HepG2 (cell line): ENCODE data around the gene MTHFD1L. TPM values are rescaled to one million over a fixed set of nuclear protein-coding genes. Genes with fewer than 3 reads are reported as not detected.

Experiments
- ATAC-seq: fragments of 200-7000 bp; cut with Tn5 transposase; 3 replicates; pipeline ENCODE4 v1.9.1; 2020; ENCODE audit warnings: mild to moderate bottlenecking, moderate library complexity
- BruUV-seq: library from RNA; stranded (reverse); fragments of 400-500 nt; replicated peaks from 2 replicates; lab custom pipeline; 2021; lab: Mats Ljungman, UMichigan
- CTCF ChIA-PET: fragments of 300-600 bp; formaldehyde crosslinking; extraction: SDS; loops from one replicate; lab custom pipeline; 2021; ENCODE audit warnings: low total read pairs, inconsistent platforms, low intra/inter-chr PET ratio; lab: Yijun Ruan, JAX
- POLR2A ChIA-PET: fragments of 350-600 bp; sonication (Branson Sonifier 250); formaldehyde crosslinking; loops from one replicate; lab custom pipeline; 2020; ENCODE audit warnings: antibody characterized with exemption, inconsistent platforms; lab: Yijun Ruan, JAX
- DNase-seq: peaks from one replicate; pipeline ENCODE4 v3.0.0-alpha.2; 2015; ENCODE audit warnings: low spot score
- FAIRE-seq: peaks from 3 replicates; lab custom pipeline; 2011; peaks lifted over from hg19 to GRCh38; lab: Jason Lieb, UNC
- H2AFZ ChIP-seq: one replicate; pipeline ENCODE4 v1.6.1; 2011; ENCODE audit warnings: low read length, inconsistent platforms
- H3K27ac ChIP-seq: fragments of 300-600 bp; 3 replicates; pipeline ENCODE4 v1.8.0; 2011; ENCODE audit warnings: mixed run types, mild to moderate bottlenecking, mixed read lengths, low read length, inconsistent platforms; ENCODE audit not compliant: insufficient read depth; ENCODE audit errors: extremely low read length
- H3K27me3 ChIP-seq, 2 experiments: fragments of 200-600 bp in 1 of 2; 2 replicates in 1 of 2; 3 replicates in 1 of 2; pipeline versions ENCODE4 v1.6.0 to v1.8.0; 2011; ENCODE audit warnings: low read length in 2 of 2, mild to moderate bottlenecking in 2 of 2, moderate library complexity in 2 of 2, inconsistent platforms in 1 of 2; ENCODE audit not compliant: insufficient read depth in 2 of 2, control insufficient read depth in 1 of 2
- H3K36me3 ChIP-seq, 2 experiments: fragments of 200-600 bp in 1 of 2; replicated peaks in 1 of 2; 2 replicates in 1 of 2; 3 replicates in 1 of 2; pipeline versions ENCODE4 v1.5.1 to v1.8.0; 2011; ENCODE audit warnings: low read length in 2 of 2, inconsistent platforms in 1 of 2; ENCODE audit not compliant: insufficient read depth in 2 of 2, control insufficient read depth in 1 of 2
- H3K4me1 ChIP-seq: 2 replicates; pipeline ENCODE4 v1.5.1; 2012; ENCODE audit warnings: low read length, inconsistent platforms; ENCODE audit not compliant: insufficient read depth
- H3K4me2 ChIP-seq: 2 replicates; pipeline ENCODE4 v1.6.0; 2011; ENCODE audit warnings: low read depth, low read length, inconsistent platforms
- H3K4me3 ChIP-seq, 3 experiments: fragments of 200-600 bp in 1 of 3; sonication (generic), shearing (Covaris generic) in 1 of 3; replicated peaks in 1 of 3; 2 replicates each; pipeline ENCODE4 v1.5.1; 2011 to 2016; ENCODE audit warnings: low read length in 3 of 3, inconsistent platforms in 2 of 3, low read depth in 2 of 3, mild to moderate bottlenecking in 2 of 3, control low read depth in 1 of 3, mixed read lengths in 1 of 3; ENCODE audit not compliant: insufficient read depth in 1 of 3
- H3K79me2 ChIP-seq: one replicate; pipeline ENCODE4 v1.6.1; 2011; ENCODE audit warnings: low read length, inconsistent platforms; ENCODE audit not compliant: insufficient read depth
- H3K9ac ChIP-seq: 2 replicates; pipeline ENCODE4 v1.6.0; 2011; ENCODE audit warnings: mild to moderate bottlenecking, low read depth, low read length, inconsistent platforms; ENCODE audit not compliant: insufficient read depth
- H3K9me3 ChIP-seq: 2 replicates; pipeline ENCODE4 v1.5.1; 2012; ENCODE audit warnings: mild to moderate bottlenecking, low read length
- H4K20me1 ChIP-seq: 2 replicates; pipeline ENCODE4 v1.6.0; 2011; ENCODE audit warnings: inconsistent platforms, mild to moderate bottlenecking, low read length, moderate library complexity; ENCODE audit not compliant: insufficient read depth
- MAF1 ChIP-seq: sonication (generic); formaldehyde crosslinking; IDR thresholded peaks from 2 replicates; pipeline ENCODE4 v1.5.0; 2020; ENCODE audit warnings: missing genetic modification reagents, borderline replicate concordance
- POLR2G ChIP-seq: fragments of 200-400 bp; formaldehyde crosslinking; IDR thresholded peaks from 2 replicates; pipeline ENCODE4 v1.6.1; 2018; ENCODE audit warnings: mild to moderate bottlenecking, low read depth, low read length, moderate library complexity
- SOX5 ChIP-seq: IDR thresholded peaks from 2 replicates; pipeline ENCODE4 v1.6.1; 2016; ENCODE audit warnings: borderline replicate concordance
- SP4 ChIP-seq: sonication (generic); formaldehyde crosslinking; IDR thresholded peaks from 2 replicates; pipeline ENCODE4 v1.8.1; 2023; ENCODE audit warnings: mild to moderate bottlenecking, missing genetic modification reagents
- STAT5B ChIP-seq: sonication (generic); formaldehyde crosslinking; IDR thresholded peaks from 2 replicates; pipeline ENCODE4 v1.4.0; 2020; ENCODE audit warnings: missing genetic modification reagents
- TAF15 ChIP-seq: fragments of 200-400 bp; formaldehyde crosslinking; IDR thresholded peaks from one replicate; pipeline ENCODE4 v1.6.1; 2018; ENCODE audit warnings: mild to moderate bottlenecking, low read depth, low read length; ENCODE audit not compliant: poor library complexity, severe bottlenecking
- ZBTB21 ChIP-seq: sonication (generic); formaldehyde crosslinking; IDR thresholded peaks from 2 replicates; pipeline ENCODE4 v1.4.0; 2020; ENCODE audit warnings: missing genetic modification reagents
- ZEB1 ChIP-seq: IDR thresholded peaks from 2 replicates; pipeline ENCODE4 v1.6.1; 2012; ENCODE audit warnings: mild to moderate bottlenecking, low read depth, inconsistent platforms; ENCODE audit not compliant: insufficient replicate concordance
- ZKSCAN8 ChIP-seq: IDR thresholded peaks from 2 replicates; pipeline ENCODE4 v1.6.1; 2016; ENCODE audit warnings: borderline replicate concordance, missing genetic modification reagents, missing compliant biosample characterization
- ZNF232 ChIP-seq: sonication (generic); formaldehyde crosslinking; IDR thresholded peaks from 2 replicates; pipeline ENCODE4 v1.4.0; 2020; ENCODE audit warnings: missing genetic modification reagents, borderline replicate concordance
- ZNF337 ChIP-seq: sonication (generic); formaldehyde crosslinking; IDR thresholded peaks from 2 replicates; pipeline ENCODE4 v1.5.1; 2020; ENCODE audit warnings: missing genetic modification reagents, low read depth, mild to moderate bottlenecking, borderline replicate concordance
- ZNF34 ChIP-seq: sonication (generic); formaldehyde crosslinking; IDR thresholded peaks from 2 replicates; pipeline ENCODE4 v1.4.0; 2020; ENCODE audit warnings: mild to moderate bottlenecking, missing genetic modification reagents, borderline replicate concordance
- ZNF557 ChIP-seq: sonication (generic); formaldehyde crosslinking; IDR thresholded peaks from 2 replicates; pipeline ENCODE4 v1.4.0; 2020; ENCODE audit warnings: missing genetic modification reagents
- ZNF768 ChIP-seq: sonication (generic); formaldehyde crosslinking; IDR thresholded peaks from 2 replicates; pipeline ENCODE4 v1.4.0; 2020; ENCODE audit warnings: missing genetic modification reagents
- WGBS: methylation state at CpG from one replicate; pipeline ENCODE4 v1.1.6; 2017; ENCODE audit warnings: low lambda C conversion rate; 5-methylcytosine and 5-hydroxymethylcytosine counted together
- in situ Hi-C: cut with HindIII; loops from 2 replicates; pipeline ENCODE4 v1.10.0; 2017; ENCODE audit warnings: low pct_unique_long_range_greater_than_20kb; ENCODE audit not compliant: extremely low pct_ligation_motif_present
- intact Hi-C: fragments of 100-400 bp; cut with micrococcal nuclease; formaldehyde crosslinking; loops from one replicate; pipeline ENCODE4 v1.10.0; 2022; ENCODE audit not compliant: unreplicated experiment
- polyA plus RNA-seq, 8 experiments: library from polyadenylated mRNA; depleted of rRNA in 3 of 8; stranded (reverse) in 7 of 8; unstranded in 1 of 8; fragments of >200 nt; fragmentation: Illumina TruSeq in 4 of 8; extraction: Trizol in 4 of 8; gene quantifications; 2 replicates each; pipeline versions ENCODE4 v1.2.1 to v1.2.3, GENCODE V29; 2011 to 2016; ENCODE audit warnings: low read depth in 4 of 8, missing spikeins in 1 of 8, mixed read lengths in 1 of 8; ENCODE audit not compliant: insufficient read depth in 1 of 8
- total RNA-seq, 5 experiments: library from RNA; depleted of rRNA; stranded (reverse); fragments of >200 nt; fragmentation: Illumina TruSeq; extraction: Trizol; gene quantifications; 2 replicates each; pipeline ENCODE4 v1.2.3, GENCODE V29; 2016; ENCODE audit warnings: low read depth in 1 of 5
- TF ChIP-seq, protein P1 (sequence below): sonication (generic); formaldehyde crosslinking; IDR thresholded peaks from 2 replicates; pipeline ENCODE4 v1.4.0; 2020; ENCODE audit warnings: missing genetic modification reagents, borderline replicate concordance
- TF ChIP-seq, protein P2 (sequence below), 2 experiments: sonication (generic) in 1 of 2; formaldehyde crosslinking in 1 of 2; IDR thresholded peaks; 2 replicates each; pipeline versions ENCODE4 v1.6.1 to v1.9.0; 2014 to 2022; ENCODE audit warnings: antibody characterized with exemption in 1 of 2, borderline replicate concordance in 1 of 2, inconsistent platforms in 1 of 2, low read depth in 1 of 2, missing genetic modification reagents in 1 of 2

The MTHFD1L gene
- total and polyA plus RNA-seq, 2 of the 13 experiments (the other 11 are each of a cell fraction or from before 2014, with no cell fraction given), result 24.0 to 39.6 TPM

DNA sequence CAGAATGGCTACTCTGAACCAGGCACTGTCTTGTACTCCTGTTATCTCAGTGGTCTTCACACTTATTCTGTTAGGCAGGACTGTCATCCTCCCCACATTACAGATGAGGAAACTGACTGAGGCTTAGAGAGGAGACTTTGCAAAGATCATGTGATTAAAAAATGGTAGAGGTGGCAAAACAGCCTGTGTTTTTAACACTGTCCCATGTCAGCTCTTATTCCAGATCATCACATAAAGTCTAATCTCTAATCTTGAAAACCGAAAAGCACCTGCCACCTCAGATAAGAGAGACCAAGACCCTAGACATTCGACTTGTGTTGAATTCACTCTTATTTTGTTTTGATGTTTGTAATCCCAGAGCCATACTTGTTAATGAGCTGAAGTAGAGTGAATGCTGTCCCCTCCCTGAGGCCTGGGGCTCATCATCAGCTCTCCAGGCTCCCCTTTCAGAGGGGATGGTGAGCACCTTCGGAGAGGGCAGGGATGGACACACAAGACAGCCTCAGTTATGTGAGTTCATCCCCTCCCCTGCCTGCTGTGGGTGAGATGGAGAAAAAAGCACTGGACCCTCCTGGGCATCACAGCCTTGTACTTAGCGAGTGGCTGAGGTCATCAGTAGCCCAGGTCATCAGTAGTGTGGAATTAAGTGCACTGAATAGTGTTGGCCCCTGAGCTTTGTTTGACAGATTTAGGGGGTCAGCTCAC, 30.6 kb downstream of the MTHFD1L start:
- FAIRE-seq (no peak), ATAC-seq (no peak), DNase-seq (no peak)
- Histone ChIP-seq H3K4me2 (no peak overlapping the region), H3K9ac (no peak overlapping the region), H3K36me3 (peaks cover 21 to 64% of the 10 kb centered on the region in 2 experiments), H2AFZ (no peak overlapping the region), H3K79me2 (no peaks in the 10 kb centered on the region), H3K4me1 (no peaks in the 10 kb centered on the region), H3K27me3 (no peaks in the 10 kb centered on the region), H3K9me3 (no peaks in the 10 kb centered on the region), H3K4me3 (no peak overlapping the region), H3K27ac (no peak overlapping the region), H4K20me1 (no peaks in the 10 kb centered on the region)
- no TSS peak for BruUV-seq
- WGBS, result 75% methylated on average over 4 of the region's 4 CpGs
- intact Hi-C loops, result loop anchor here (10.0 kb wide), 1 partner anchor 119 kb away; no protein-coding TSS in a partner anchor
- POLR2A ChIA-PET, result no interaction called here
- in situ Hi-C loops, result no loop called here
- CTCF ChIA-PET, result no interaction called here
- TF ChIP-seq MAF1 (no peak), ZNF337 (CRISPR knock-in tag) (no peak), SOX5 (CRISPR knock-in tag) (no peak), STAT5B (CRISPR knock-in tag) (no peak), ZKSCAN8 (CRISPR knock-in tag) (no peak), POLR2G (no peak), ZNF557 (CRISPR knock-in tag) (no peak), SP4 (CRISPR knock-in tag) (no peak), ZNF768 (CRISPR knock-in tag) (no peak), ZNF232 (no peak), ZBTB21 (no peak), ZEB1 (no peak), ZNF34 (CRISPR knock-in tag) (no peak), TAF15 (no peak)
- TF ChIP-seq, protein P1, sequence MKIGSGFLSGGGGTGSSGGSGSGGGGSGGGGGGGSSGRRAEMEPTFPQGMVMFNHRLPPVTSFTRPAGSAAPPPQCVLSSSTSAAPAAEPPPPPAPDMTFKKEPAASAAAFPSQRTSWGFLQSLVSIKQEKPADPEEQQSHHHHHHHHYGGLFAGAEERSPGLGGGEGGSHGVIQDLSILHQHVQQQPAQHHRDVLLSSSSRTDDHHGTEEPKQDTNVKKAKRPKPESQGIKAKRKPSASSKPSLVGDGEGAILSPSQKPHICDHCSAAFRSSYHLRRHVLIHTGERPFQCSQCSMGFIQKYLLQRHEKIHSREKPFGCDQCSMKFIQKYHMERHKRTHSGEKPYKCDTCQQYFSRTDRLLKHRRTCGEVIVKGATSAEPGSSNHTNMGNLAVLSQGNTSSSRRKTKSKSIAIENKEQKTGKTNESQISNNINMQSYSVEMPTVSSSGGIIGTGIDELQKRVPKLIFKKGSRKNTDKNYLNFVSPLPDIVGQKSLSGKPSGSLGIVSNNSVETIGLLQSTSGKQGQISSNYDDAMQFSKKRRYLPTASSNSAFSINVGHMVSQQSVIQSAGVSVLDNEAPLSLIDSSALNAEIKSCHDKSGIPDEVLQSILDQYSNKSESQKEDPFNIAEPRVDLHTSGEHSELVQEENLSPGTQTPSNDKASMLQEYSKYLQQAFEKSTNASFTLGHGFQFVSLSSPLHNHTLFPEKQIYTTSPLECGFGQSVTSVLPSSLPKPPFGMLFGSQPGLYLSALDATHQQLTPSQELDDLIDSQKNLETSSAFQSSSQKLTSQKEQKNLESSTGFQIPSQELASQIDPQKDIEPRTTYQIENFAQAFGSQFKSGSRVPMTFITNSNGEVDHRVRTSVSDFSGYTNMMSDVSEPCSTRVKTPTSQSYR (CRISPR knock-in tag), result no peak
- TF ChIP-seq, protein P2, sequence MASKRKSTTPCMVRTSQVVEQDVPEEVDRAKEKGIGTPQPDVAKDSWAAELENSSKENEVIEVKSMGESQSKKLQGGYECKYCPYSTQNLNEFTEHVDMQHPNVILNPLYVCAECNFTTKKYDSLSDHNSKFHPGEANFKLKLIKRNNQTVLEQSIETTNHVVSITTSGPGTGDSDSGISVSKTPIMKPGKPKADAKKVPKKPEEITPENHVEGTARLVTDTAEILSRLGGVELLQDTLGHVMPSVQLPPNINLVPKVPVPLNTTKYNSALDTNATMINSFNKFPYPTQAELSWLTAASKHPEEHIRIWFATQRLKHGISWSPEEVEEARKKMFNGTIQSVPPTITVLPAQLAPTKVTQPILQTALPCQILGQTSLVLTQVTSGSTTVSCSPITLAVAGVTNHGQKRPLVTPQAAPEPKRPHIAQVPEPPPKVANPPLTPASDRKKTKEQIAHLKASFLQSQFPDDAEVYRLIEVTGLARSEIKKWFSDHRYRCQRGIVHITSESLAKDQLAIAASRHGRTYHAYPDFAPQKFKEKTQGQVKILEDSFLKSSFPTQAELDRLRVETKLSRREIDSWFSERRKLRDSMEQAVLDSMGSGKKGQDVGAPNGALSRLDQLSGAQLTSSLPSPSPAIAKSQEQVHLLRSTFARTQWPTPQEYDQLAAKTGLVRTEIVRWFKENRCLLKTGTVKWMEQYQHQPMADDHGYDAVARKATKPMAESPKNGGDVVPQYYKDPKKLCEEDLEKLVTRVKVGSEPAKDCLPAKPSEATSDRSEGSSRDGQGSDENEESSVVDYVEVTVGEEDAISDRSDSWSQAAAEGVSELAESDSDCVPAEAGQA (IDR thresholded peaks at IDR 0.05; ENCODE audit: low read depth), result no peak
- TF ChIP-seq, protein P2 (CRISPR knock-in tag; IDR thresholded peaks at IDR 0.05; ENCODE audit: borderline replicate concordance), result no peak
